GM12878 (cell line): ENCODE data around the gene IPMK. TPM values are rescaled to one million over a fixed set of nuclear protein-coding genes. Genes with fewer than 3 reads are reported as not detected.

ENCODE experiments used
- ATAC-seq: fragments of 200-7000 bp; cut with Tn5 transposase; 3 replicates; pipeline ENCODE4 v1.9.1; 2020; ENCODE audit warnings: mild to moderate bottlenecking, moderate library complexity
- BruUV-seq: library from RNA; stranded (reverse); fragments of 400-500 nt; replicated peaks from 2 replicates; lab custom pipeline; 2021; lab: Mats Ljungman, UMichigan
- CTCF ChIA-PET: fragments of 300-600 bp; sonication (Branson Sonifier 250); formaldehyde crosslinking; extraction: SDS; loops from one replicate; lab custom pipeline; 2021; ENCODE audit warnings: inconsistent platforms; lab: Yijun Ruan, JAX
- POLR2A ChIA-PET: fragments of 350-600 bp; formaldehyde crosslinking; extraction: SDS; loops from one replicate; lab custom pipeline; 2021; ENCODE audit warnings: inconsistent platforms; lab: Charles Lee
- RAD21 ChIA-PET: fragments of 300-600 bp; sonication (Branson Sonifier 250); formaldehyde crosslinking; loops from one replicate; lab custom pipeline; 2023; ENCODE audit warnings: antibody characterized with exemption; ENCODE audit not compliant: unreplicated experiment; lab: Charles Lee
- SMC1A ChIA-PET: fragments of 300-600 bp; sonication (Branson Sonifier 250); formaldehyde crosslinking; loops from one replicate; lab custom pipeline; 2023; ENCODE audit not compliant: unreplicated experiment, uncharacterized antibody; lab: Charles Lee
- DNase-seq: peaks from one replicate; pipeline ENCODE4 v3.0.0-alpha.2; 2011; ENCODE audit warnings: low read depth, low spot score
- FAIRE-seq: peaks from 3 replicates; lab custom pipeline; 2011; peaks lifted over from hg19 to GRCh38; lab: Jason Lieb, UNC
- H2AFZ ChIP-seq: 2 replicates; pipeline ENCODE4 v1.6.0; 2011; ENCODE audit warnings: low read depth, low read length, control low read depth; ENCODE audit not compliant: control insufficient read depth
- H3K27ac ChIP-seq: 2 replicates; pipeline ENCODE4 v1.5.1; 2011; ENCODE audit warnings: control low read depth; ENCODE audit not compliant: control insufficient read depth, insufficient read depth
- H3K27me3 ChIP-seq, 2 experiments: replicated peaks in 1 of 2; 2 replicates each; pipeline versions ENCODE4 v1.6.0 to v1.6.1; 2011; ENCODE audit warnings: low read length in 1 of 2; ENCODE audit not compliant: control insufficient read depth in 2 of 2, insufficient read depth in 2 of 2
- H3K36me3 ChIP-seq, 2 experiments: 2 replicates each; pipeline ENCODE4 v1.5.1; 2011; ENCODE audit warnings: low read length in 1 of 2; ENCODE audit not compliant: control insufficient read depth in 2 of 2, insufficient read depth in 2 of 2
- H3K4me1 ChIP-seq: 2 replicates; pipeline ENCODE4 v1.6.1; 2011; ENCODE audit warnings: mild to moderate bottlenecking, low read length, moderate library complexity, mixed read lengths; ENCODE audit not compliant: control insufficient read depth, insufficient read depth
- H3K4me2 ChIP-seq: 2 replicates; pipeline ENCODE4 v1.6.0; 2011; ENCODE audit warnings: control low read depth; ENCODE audit not compliant: control insufficient read depth, insufficient read depth
- H3K4me3 ChIP-seq: fragments of 200-600 bp; sonication (generic); 2 replicates; pipeline ENCODE4 v1.5.1; 2016
- H3K79me2 ChIP-seq: 2 replicates; pipeline ENCODE4 v1.6.0; 2011; ENCODE audit warnings: low read length; ENCODE audit not compliant: control insufficient read depth, insufficient read depth
- H3K9ac ChIP-seq: 2 replicates; pipeline ENCODE4 v1.8.0; 2011; ENCODE audit warnings: low read length, control low read depth, mixed read lengths; ENCODE audit not compliant: control insufficient read depth, insufficient read depth
- H3K9me3 ChIP-seq: replicated peaks from 3 replicates; pipeline ENCODE4 v1.5.1; 2011; ENCODE audit warnings: mild to moderate bottlenecking, low read length; ENCODE audit not compliant: control insufficient read depth, insufficient read depth
- H4K20me1 ChIP-seq: 2 replicates; pipeline ENCODE4 v1.6.0; 2011; ENCODE audit not compliant: control insufficient read depth, insufficient read depth
- CHD1 ChIP-seq: IDR thresholded peaks from 2 replicates; pipeline ENCODE4 v1.6.1; 2012; ENCODE audit warnings: low read depth, low read length, improper control_type of control experiment
- CHD4 ChIP-seq: fragments of 200-600 bp; sonication (generic); IDR thresholded peaks from 2 replicates; pipeline ENCODE4 v1.6.1; 2016; ENCODE audit warnings: mild to moderate bottlenecking
- EGR1 ChIP-seq, 2 experiments: IDR thresholded peaks; 1 replicate in 1 of 2; 2 replicates in 1 of 2; pipeline ENCODE4 v1.6.1; 2011 to 2012; ENCODE audit warnings: low read depth in 2 of 2, low read length in 2 of 2, borderline replicate concordance in 1 of 2, mild to moderate bottlenecking in 1 of 2, moderate library complexity in 1 of 2
- EP300 ChIP-seq, 2 experiments: fragments of 150-350 bp in 1 of 2; IDR thresholded peaks; 2 replicates each; pipeline ENCODE4 v1.6.1; 2011 to 2012; ENCODE audit warnings: low read depth in 2 of 2, low read length in 2 of 2, borderline replicate concordance in 1 of 2, improper control_type of control experiment in 1 of 2, inconsistent platforms in 1 of 2; ENCODE audit not compliant: control insufficient read depth in 1 of 2
- FOS ChIP-seq: IDR thresholded peaks from 3 replicates; pipeline ENCODE4 v1.6.1; 2011; ENCODE audit warnings: borderline replicate concordance; ENCODE audit not compliant: insufficient read length; ENCODE audit errors: extremely low read depth
- PAX5 ChIP-seq: IDR thresholded peaks from 2 replicates; pipeline ENCODE4 v1.6.1; 2011; ENCODE audit warnings: low read depth, low read length, borderline replicate concordance
- SIX5 ChIP-seq: IDR thresholded peaks from 2 replicates; pipeline ENCODE4 v1.6.1; 2011; ENCODE audit warnings: mild to moderate bottlenecking, low read depth, low read length, moderate library complexity; ENCODE audit not compliant: severe bottlenecking
- SUPT20H ChIP-seq: IDR thresholded peaks from 2 replicates; pipeline ENCODE4 v1.6.1; 2011; ENCODE audit warnings: low read depth, mild to moderate bottlenecking, low read length, moderate library complexity, borderline replicate concordance; ENCODE audit not compliant: control insufficient read depth
- WGBS: methylation state at CpG from one replicate; pipeline ENCODE4 v1.1.6; 2016; ENCODE audit warnings: low lambda C conversion rate; ENCODE audit not compliant: insufficient replicate concordance, insufficient coverage; ENCODE audit errors: missing lambda C conversion rate; 5-methylcytosine and 5-hydroxymethylcytosine counted together
- in situ Hi-C: fragments of 300-500 bp; cut with MboI; formaldehyde crosslinking; loops from 9 replicates; pipeline ENCODE4 v1.14.3; 2018; ENCODE audit warnings: mixed read lengths
- intact Hi-C: fragments of 100-400 bp; cut with micrococcal nuclease; formaldehyde crosslinking; loops from one replicate; pipeline ENCODE4 v1.14.2; 2022; ENCODE audit not compliant: unreplicated experiment
- polyA plus RNA-seq, 11 experiments: library from polyadenylated mRNA; depleted of rRNA in 4 of 11; unstranded in 6 of 11; stranded (reverse) in 5 of 11; fragments of >200 nt; fragmentation: Nextera tagmentation in 4 of 11; fragmentation: Illumina TruSeq in 1 of 11; extraction: Ambion mirVana in 4 of 11; extraction: Trizol in 1 of 11; gene quantifications; 1 replicate in 1 of 11; 2 replicates in 10 of 11; pipeline versions ENCODE4 v1.2.1 to v1.2.3, GENCODE V29; 2011 to 2016; ENCODE audit warnings: inconsistent platforms in 2 of 11, missing spikeins in 2 of 11, low read depth in 1 of 11
- total RNA-seq, 4 experiments: library from RNA; depleted of rRNA in 3 of 4; stranded (reverse); fragments of >200 nt in 3 of 4; fragmentation: Illumina TruSeq in 1 of 4; extraction: Trizol in 1 of 4; gene quantifications; 2 replicates each; pipeline versions ENCODE4 v1.2.1 to v1.2.3, GENCODE V29; 2013 to 2021
- TF ChIP-seq, protein P1 (sequence below): fragments of 450-650 bp; IDR thresholded peaks from 2 replicates; pipeline ENCODE4 v1.6.1; 2017; ENCODE audit warnings: antibody characterized with exemption, mild to moderate bottlenecking, moderate library complexity
- TF ChIP-seq, protein P2 (sequence below): IDR thresholded peaks from 2 replicates; pipeline ENCODE4 v1.6.1; 2011; ENCODE audit warnings: borderline replicate concordance, low read depth, mild to moderate bottlenecking, moderate library complexity, low read length; ENCODE audit not compliant: insufficient read depth, poor library complexity, severe bottlenecking
- TF ChIP-seq, protein P3 (sequence below): fragments of 450-650 bp; IDR thresholded peaks from 2 replicates; pipeline ENCODE4 v1.6.1; 2017; ENCODE audit warnings: mild to moderate bottlenecking
- TF ChIP-seq, protein P4 (sequence below): IDR thresholded peaks from 2 replicates; pipeline ENCODE4 v1.6.1; 2012; ENCODE audit warnings: mild to moderate bottlenecking, low read depth, low read length

Gene IPMK
- total and polyA plus RNA-seq, 10 of the 15 experiments (the other 5 are each of a cell fraction or from before 2014, with no cell fraction given) = 0.84 to 7.5 (median 3.6) TPM

DNA sequence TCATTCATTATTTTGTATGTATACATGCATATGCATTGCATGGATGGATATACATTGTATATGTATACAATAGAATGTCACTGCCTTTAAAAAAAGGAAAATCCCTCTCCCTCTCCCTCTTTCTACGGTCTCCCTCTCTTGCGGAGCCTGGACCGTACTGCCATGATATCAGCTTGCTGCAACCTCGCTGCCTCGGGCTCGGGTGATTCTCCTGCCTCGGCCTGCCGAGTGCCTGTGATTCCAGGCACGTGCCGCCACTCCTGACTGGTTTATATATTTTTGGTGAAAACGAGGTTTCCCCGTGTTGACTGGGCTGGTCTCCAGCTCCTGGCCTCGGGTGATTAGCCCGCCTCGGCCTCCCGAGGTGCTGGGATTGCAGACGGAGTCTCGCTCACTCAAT, 24.4 kb downstream of the IPMK start (continued):
- TF ChIP-seq, protein P1, sequence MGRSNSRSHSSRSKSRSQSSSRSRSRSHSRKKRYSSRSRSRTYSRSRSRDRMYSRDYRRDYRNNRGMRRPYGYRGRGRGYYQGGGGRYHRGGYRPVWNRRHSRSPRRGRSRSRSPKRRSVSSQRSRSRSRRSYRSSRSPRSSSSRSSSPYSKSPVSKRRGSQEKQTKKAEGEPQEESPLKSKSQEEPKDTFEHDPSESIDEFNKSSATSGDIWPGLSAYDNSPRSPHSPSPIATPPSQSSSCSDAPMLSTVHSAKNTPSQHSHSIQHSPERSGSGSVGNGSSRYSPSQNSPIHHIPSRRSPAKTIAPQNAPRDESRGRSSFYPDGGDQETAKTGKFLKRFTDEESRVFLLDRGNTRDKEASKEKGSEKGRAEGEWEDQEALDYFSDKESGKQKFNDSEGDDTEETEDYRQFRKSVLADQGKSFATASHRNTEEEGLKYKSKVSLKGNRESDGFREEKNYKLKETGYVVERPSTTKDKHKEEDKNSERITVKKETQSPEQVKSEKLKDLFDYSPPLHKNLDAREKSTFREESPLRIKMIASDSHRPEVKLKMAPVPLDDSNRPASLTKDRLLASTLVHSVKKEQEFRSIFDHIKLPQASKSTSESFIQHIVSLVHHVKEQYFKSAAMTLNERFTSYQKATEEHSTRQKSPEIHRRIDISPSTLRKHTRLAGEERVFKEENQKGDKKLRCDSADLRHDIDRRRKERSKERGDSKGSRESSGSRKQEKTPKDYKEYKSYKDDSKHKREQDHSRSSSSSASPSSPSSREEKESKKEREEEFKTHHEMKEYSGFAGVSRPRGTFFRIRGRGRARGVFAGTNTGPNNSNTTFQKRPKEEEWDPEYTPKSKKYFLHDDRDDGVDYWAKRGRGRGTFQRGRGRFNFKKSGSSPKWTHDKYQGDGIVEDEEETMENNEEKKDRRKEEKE = no peak
- TF ChIP-seq SUPT20H = no peak
- no peak for TF ChIP-seq PAX5
- no peak for TF ChIP-seq CHD4
- no peak for TF ChIP-seq EP300 (IDR thresholded peaks at IDR 0.05; ENCODE audit: borderline replicate concordance in 1 of 2, control insufficient read depth in 1 of 2, low read depth in 2 of 2, low read length in 2 of 2)
- no peak for TF ChIP-seq CHD1

DNA sequence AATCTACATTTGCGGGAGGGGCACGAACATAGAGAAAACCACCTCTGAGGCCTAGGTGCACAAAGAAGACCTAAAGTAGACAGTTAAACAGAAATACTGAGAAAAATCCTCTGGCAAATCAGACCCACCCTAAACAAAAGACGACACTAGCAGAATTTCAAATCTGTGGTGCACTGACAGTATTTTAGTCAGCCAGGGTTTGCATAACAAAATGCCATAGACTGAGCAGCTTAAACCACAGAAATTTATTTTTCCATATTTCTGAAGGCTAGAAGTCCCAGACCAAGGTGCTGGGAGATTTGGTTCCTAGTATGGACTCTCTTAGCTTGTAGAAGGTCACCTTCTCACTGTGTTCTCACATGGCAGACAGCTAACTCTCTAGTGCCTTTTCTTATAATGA, 26.3 kb downstream of the IPMK start:
- Histone ChIP-seq H2AFZ (no peak overlapping the region), H3K9ac (no peak overlapping the region), H3K79me2 (peaks cover 10% of the 10 kb centered on the region), H3K4me2 (no peak overlapping the region), H3K36me3 (peaks cover 0 to 7% of the 10 kb centered on the region in 2 experiments; a peak in 2 of 4 replicates), H3K27me3 (no peaks in the 10 kb centered on the region), H3K4me1 (no peaks in the 10 kb centered on the region), H3K4me3 (no peak overlapping the region), H3K9me3 (peaks cover 2% of the 10 kb centered on the region; the same call in 2 of the 3 replicates), H4K20me1 (no peaks in the 10 kb centered on the region), H3K27ac (no peak overlapping the region)
- RAD21 ChIA-PET = no interaction called here
- BruUV-seq = no TSS peak
- POLR2A ChIA-PET = no interaction called here
- DNase-seq (no peak), ATAC-seq (no peak), FAIRE-seq (no peak)
- in situ Hi-C loops (no loop called here), intact Hi-C loops (no loop called here)
- CTCF ChIA-PET = interaction anchor here (0.5 to 1.4 kb wide), 2 partner anchors 50 to 243 kb away, joined by 3 read pairs; no protein-coding TSS in a partner anchor
- SMC1A ChIA-PET = interaction anchor here (1.4 kb wide), 1 partner anchor 25 kb away, joined by 3 read pairs; no protein-coding TSS in a partner anchor
- WGBS = 69% methylated on average over 3 of the region's 3 CpGs
- TF ChIP-seq, protein P2, sequence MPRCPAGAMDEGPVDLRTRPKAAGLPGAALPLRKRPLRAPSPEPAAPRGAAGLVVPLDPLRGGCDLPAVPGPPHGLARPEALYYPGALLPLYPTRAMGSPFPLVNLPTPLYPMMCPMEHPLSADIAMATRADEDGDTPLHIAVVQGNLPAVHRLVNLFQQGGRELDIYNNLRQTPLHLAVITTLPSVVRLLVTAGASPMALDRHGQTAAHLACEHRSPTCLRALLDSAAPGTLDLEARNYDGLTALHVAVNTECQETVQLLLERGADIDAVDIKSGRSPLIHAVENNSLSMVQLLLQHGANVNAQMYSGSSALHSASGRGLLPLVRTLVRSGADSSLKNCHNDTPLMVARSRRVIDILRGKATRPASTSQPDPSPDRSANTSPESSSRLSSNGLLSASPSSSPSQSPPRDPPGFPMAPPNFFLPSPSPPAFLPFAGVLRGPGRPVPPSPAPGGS = no peak
- no peak for TF ChIP-seq EGR1 (IDR thresholded peaks at IDR 0.05; ENCODE audit: borderline replicate concordance in 1 of 2, low read depth in 2 of 2, low read length in 2 of 2)
- TF ChIP-seq, protein P3, sequence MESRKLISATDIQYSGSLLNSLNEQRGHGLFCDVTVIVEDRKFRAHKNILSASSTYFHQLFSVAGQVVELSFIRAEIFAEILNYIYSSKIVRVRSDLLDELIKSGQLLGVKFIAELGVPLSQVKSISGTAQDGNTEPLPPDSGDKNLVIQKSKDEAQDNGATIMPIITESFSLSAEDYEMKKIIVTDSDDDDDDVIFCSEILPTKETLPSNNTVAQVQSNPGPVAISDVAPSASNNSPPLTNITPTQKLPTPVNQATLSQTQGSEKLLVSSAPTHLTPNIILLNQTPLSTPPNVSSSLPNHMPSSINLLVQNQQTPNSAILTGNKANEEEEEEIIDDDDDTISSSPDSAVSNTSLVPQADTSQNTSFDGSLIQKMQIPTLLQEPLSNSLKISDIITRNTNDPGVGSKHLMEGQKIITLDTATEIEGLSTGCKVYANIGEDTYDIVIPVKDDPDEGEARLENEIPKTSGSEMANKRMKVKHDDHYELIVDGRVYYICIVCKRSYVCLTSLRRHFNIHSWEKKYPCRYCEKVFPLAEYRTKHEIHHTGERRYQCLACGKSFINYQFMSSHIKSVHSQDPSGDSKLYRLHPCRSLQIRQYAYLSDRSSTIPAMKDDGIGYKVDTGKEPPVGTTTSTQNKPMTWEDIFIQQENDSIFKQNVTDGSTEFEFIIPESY = no peak
- TF ChIP-seq SIX5 = no peak
- no peak for TF ChIP-seq FOS
- TF ChIP-seq, protein P4, sequence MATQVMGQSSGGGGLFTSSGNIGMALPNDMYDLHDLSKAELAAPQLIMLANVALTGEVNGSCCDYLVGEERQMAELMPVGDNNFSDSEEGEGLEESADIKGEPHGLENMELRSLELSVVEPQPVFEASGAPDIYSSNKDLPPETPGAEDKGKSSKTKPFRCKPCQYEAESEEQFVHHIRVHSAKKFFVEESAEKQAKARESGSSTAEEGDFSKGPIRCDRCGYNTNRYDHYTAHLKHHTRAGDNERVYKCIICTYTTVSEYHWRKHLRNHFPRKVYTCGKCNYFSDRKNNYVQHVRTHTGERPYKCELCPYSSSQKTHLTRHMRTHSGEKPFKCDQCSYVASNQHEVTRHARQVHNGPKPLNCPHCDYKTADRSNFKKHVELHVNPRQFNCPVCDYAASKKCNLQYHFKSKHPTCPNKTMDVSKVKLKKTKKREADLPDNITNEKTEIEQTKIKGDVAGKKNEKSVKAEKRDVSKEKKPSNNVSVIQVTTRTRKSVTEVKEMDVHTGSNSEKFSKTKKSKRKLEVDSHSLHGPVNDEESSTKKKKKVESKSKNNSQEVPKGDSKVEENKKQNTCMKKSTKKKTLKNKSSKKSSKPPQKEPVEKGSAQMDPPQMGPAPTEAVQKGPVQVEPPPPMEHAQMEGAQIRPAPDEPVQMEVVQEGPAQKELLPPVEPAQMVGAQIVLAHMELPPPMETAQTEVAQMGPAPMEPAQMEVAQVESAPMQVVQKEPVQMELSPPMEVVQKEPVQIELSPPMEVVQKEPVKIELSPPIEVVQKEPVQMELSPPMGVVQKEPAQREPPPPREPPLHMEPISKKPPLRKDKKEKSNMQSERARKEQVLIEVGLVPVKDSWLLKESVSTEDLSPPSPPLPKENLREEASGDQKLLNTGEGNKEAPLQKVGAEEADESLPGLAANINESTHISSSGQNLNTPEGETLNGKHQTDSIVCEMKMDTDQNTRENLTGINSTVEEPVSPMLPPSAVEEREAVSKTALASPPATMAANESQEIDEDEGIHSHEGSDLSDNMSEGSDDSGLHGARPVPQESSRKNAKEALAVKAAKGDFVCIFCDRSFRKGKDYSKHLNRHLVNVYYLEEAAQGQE = no peak
